Prostate gland (tissue), 2 donors: ENCODE results near the gene C17orf67.

ENCODE experiments used
- POLR2A ChIP-seq: fragments of 450-650 bp; IDR thresholded peaks from one replicate; pipeline ENCODE4 v1.6.1; 2016; ENCODE audit warnings: antibody characterized with exemption, mild to moderate bottlenecking
- TF ChIP-seq, protein P1 (sequence below), 4 experiments: fragments of 200-600 bp in 2 of 4; fragments of 450-650 bp in 2 of 4; sonication (generic) in 2 of 4; IDR thresholded peaks; 1 replicate in 3 of 4; 2 replicates in 1 of 4; pipeline ENCODE4 v1.5.1; 2016 to 2019; ENCODE audit warnings: antibody characterized with exemption in 4 of 4, mild to moderate bottlenecking in 2 of 4, moderate library complexity in 2 of 4

- no peak for TF ChIP-seq POLR2A
- TF ChIP-seq, protein P1, sequence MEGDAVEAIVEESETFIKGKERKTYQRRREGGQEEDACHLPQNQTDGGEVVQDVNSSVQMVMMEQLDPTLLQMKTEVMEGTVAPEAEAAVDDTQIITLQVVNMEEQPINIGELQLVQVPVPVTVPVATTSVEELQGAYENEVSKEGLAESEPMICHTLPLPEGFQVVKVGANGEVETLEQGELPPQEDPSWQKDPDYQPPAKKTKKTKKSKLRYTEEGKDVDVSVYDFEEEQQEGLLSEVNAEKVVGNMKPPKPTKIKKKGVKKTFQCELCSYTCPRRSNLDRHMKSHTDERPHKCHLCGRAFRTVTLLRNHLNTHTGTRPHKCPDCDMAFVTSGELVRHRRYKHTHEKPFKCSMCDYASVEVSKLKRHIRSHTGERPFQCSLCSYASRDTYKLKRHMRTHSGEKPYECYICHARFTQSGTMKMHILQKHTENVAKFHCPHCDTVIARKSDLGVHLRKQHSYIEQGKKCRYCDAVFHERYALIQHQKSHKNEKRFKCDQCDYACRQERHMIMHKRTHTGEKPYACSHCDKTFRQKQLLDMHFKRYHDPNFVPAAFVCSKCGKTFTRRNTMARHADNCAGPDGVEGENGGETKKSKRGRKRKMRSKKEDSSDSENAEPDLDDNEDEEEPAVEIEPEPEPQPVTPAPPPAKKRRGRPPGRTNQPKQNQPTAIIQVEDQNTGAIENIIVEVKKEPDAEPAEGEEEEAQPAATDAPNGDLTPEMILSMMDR (IDR thresholded peaks at IDR 0.05) = no peak
These were observed 55.9 kb downstream of the C17orf67 start for GRCh38 chr17:56777859-56778258.
